ENCODE data around the gene AFG1L. TPM values are rescaled to one million over a fixed set of nuclear protein-coding genes. Genes with fewer than 3 reads are reported as not detected.
"Not testable (repeated sequence)": the region's sequence is repeated elsewhere in the genome, so short reads cannot be mapped to it uniquely, and the experiment has no call there.

The AFG1L gene
- total RNA-seq, 1 experiment from 2014 or later: 7.1 TPM

- CTCF ChIA-PET: interaction anchor here (0.7 to 0.9 kb wide), 3 partner anchors 10 to 195 kb away, joined by 3 to 5 read pairs (median 5); no protein-coding TSS in a partner anchor
- intact Hi-C loops (cut with micrococcal nuclease; ENCODE audit: unreplicated experiment): no loop called here
- Mint-ChIP-seq H3K4me3 (ENCODE audit: low read depth, unreplicated experiment) (no peak overlapping the region), H3K27ac (ENCODE audit: unreplicated experiment) (no peak overlapping the region), H3K4me1 (ENCODE audit: low read depth, unreplicated experiment) (no peaks in the 10 kb centered on the region), H3K9me3 (ENCODE audit: low read depth, unreplicated experiment) (peaks cover 5% of the 10 kb centered on the region), H3K27me3 (ENCODE audit: unreplicated experiment) (no peaks in the 10 kb centered on the region), H3K36me3 (ENCODE audit: insufficient read depth, unreplicated experiment) (no peaks in the 10 kb centered on the region)
- TF ChIP-seq CTCF (IDR thresholded peaks at IDR 0.05; ENCODE audit: unreplicated experiment): no peak
- DNase-seq: no peak
- no TSS peak for BruUV-seq (replicated peaks)
Observed at GRCh38 chr6:108407904-108408827, 113.3 kb downstream of the AFG1L start.

DNA sequence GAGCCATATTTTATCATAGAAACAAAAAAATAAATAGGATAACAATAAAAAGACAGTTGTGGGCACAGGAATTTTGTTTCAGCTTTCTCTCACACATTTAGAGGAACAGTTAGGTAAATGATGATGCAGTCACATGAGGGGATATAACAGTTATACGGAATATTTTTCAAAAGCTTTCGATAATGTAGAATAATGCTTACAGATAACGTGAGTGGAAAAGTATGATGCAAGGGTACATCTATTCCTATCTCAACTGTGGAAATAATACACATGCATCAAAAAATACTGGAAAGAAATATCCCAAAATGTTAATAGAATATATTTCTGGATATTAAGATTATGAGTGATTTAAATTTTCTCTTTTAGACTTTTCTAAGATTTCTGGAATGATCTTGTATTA, 114.0 kb downstream of the AFG1L start:
- CTCF ChIA-PET: interaction anchor here (0.9 kb wide), 1 partner anchor 10 kb away, joined by 3 read pairs; no protein-coding TSS in a partner anchor
- H3K27ac Mint-ChIP-seq (ENCODE audit: unreplicated experiment): no peak overlapping the region
- no peak for DNase-seq
- no peaks in the 10 kb centered on the region for H3K36me3 Mint-ChIP-seq (ENCODE audit: insufficient read depth, unreplicated experiment)
- no peaks in the 10 kb centered on the region for H3K27me3 Mint-ChIP-seq (ENCODE audit: unreplicated experiment)
- intact Hi-C loops (cut with micrococcal nuclease; ENCODE audit: unreplicated experiment): no loop called here
- H3K9me3 Mint-ChIP-seq (ENCODE audit: low read depth, unreplicated experiment): peaks cover 9% of the 10 kb centered on the region
- H3K4me1 Mint-ChIP-seq (ENCODE audit: low read depth, unreplicated experiment): no peaks in the 10 kb centered on the region
- H3K4me3 Mint-ChIP-seq (ENCODE audit: low read depth, unreplicated experiment): no peak overlapping the region
- TF ChIP-seq CTCF (IDR thresholded peaks at IDR 0.05; ENCODE audit: unreplicated experiment): no peak
- BruUV-seq (replicated peaks): no TSS peak

- not testable (repeated sequence) for H3K4me3 Mint-ChIP-seq (ENCODE audit: low read depth, unreplicated experiment)
Observed at GRCh38 chr6:108416047-108416833, 121.4 kb downstream of the AFG1L start.

DNA sequence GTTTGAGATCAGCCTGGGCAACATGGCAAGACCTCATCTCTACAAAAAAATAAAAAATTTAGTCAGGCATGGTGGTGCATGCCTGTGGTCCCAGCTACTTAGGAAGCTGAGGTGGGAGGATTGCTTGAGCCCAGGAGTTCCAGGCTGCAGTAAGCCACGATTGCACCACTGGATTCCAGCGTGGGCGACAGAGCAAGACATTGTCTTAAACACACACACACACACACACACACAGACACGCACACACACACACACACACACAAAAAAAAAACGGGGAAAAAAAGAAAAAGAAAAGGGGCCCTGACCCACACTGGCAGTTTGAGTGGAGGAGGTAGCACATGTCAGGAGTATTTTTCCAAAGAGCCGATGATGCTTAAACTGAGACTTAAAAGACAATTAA, 122.2 kb downstream of the AFG1L start:
- Mint-ChIP-seq H3K27ac (ENCODE audit: unreplicated experiment) (no peak overlapping the region), H3K36me3 (ENCODE audit: insufficient read depth, unreplicated experiment) (no peaks in the 10 kb centered on the region), H3K9me3 (ENCODE audit: low read depth, unreplicated experiment) (peaks cover 10% of the 10 kb centered on the region), H3K4me3 (ENCODE audit: low read depth, unreplicated experiment) (no peak overlapping the region), H3K4me1 (ENCODE audit: low read depth, unreplicated experiment) (no peaks in the 10 kb centered on the region), H3K27me3 (ENCODE audit: unreplicated experiment) (no peaks in the 10 kb centered on the region)
- no peak for TF ChIP-seq CTCF (IDR thresholded peaks at IDR 0.05; ENCODE audit: unreplicated experiment)
- CTCF ChIA-PET: no interaction called here
- no TSS peak for BruUV-seq (replicated peaks)
- intact Hi-C loops (cut with micrococcal nuclease; ENCODE audit: unreplicated experiment): loop anchor here (10.0 kb wide), 1 partner anchor 48 kb away; no protein-coding TSS in a partner anchor
- no peak for DNase-seq

More at GRCh38 chr6:108416047-108416833, 121.4 kb downstream of the AFG1L start:
- CTCF ChIA-PET; H3K36me3 Mint-ChIP-seq (ENCODE audit: insufficient read depth, unreplicated experiment); H3K4me1 Mint-ChIP-seq (ENCODE audit: low read depth, unreplicated experiment); H3K27ac Mint-ChIP-seq (ENCODE audit: unreplicated experiment); BruUV-seq (replicated peaks); DNase-seq; H3K27me3 Mint-ChIP-seq (ENCODE audit: unreplicated experiment): not testable (repeated sequence)
- intact Hi-C loops (cut with micrococcal nuclease; ENCODE audit: unreplicated experiment): loop anchor here (10.0 kb wide), 1 partner anchor 49 kb away; no protein-coding TSS in a partner anchor
- H3K9me3 Mint-ChIP-seq (ENCODE audit: low read depth, unreplicated experiment): peaks cover 13% of the 10 kb centered on the region

Measured in Calu3 (cell line).